ENCODE data around the gene PSORS1C2.
A peak's percentile ranks its signal among the peaks of the same experiment; 100 is the strongest.

Gene PSORS1C2

DNA sequence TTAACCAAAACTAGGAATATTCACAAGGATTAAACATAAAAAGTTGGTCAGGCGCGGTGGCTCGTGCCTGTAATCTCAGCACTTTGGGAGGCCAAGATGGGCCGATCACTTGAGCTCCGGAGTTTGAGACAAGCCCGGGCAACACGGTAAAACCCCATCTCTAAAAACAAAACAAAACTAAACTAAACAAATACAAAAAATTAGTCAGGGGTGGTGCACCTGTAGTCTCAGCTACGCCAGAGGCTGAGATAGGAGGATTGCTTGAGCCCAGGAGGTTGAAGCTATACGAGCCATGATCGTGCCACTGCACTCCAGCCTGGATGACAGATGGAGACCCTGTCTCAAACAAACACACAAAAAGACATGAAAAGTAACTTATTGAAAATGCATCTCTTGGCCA, 3.2 kb downstream of the PSORS1C2 start:
- no peak for DNase-seq

DNA sequence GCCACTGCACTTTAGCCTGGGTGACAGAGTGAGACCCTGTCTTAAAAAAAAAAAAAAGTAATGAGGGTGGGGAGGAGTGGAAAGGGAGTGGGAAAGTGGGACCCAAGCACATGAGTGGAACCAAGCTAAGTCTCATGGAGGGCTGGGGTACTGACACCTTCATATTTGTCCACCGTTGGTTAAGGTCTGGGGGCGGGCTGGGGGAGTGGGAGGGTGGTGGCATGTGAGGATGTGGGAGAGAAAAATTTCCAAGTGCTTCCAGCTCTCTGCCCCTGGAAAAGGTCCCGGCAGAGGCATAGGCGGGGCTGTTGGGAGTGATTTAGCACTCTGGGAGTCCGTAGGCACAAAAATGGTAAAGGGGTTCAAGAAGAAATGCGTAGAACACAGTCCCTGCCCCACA, 6.1 kb downstream of the PSORS1C2 start:
- no peak for DNase-seq

DNA sequence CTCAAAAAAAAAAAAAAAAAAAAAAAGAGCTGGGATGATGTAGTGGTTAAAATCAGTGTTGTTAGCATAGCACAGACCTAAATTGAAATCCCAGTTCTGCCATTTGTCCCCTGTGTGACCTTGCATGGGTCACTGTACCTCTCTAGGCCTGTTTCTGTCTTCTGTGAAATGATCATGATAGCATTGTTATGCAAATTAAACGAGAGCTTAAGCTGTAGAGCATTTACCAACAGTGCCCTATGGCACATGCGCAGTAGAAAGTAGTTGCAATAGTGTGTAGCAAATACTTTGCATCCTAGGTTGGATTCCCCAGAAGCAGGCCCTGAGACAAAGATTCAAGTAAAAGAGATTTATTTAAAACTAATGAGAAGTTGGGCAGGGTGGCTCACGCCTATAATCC, 7.3 kb downstream of the PSORS1C2 start:
- no peak for DNase-seq

GRCh38 chr6:31130751-31131150, 8.1 kb downstream of the PSORS1C2 start:
- no peak for DNase-seq

GRCh38 chr6:31129130-31129529, 9.7 kb downstream of the PSORS1C2 start:
- DNase-seq, result no peak

- DNase-seq, result peak; percentile 8
Measured at GRCh38 chr6:31128093-31128676, 10.7 kb downstream of the PSORS1C2 start.

GRCh38 chr6:31126396-31127175, 12.3 kb downstream of the PSORS1C2 start:
- DNase-seq, result no peak

GRCh38 chr6:31125586-31126363, 13.1 kb downstream of the PSORS1C2 start:
- DNase-seq, result no peak

DNA sequence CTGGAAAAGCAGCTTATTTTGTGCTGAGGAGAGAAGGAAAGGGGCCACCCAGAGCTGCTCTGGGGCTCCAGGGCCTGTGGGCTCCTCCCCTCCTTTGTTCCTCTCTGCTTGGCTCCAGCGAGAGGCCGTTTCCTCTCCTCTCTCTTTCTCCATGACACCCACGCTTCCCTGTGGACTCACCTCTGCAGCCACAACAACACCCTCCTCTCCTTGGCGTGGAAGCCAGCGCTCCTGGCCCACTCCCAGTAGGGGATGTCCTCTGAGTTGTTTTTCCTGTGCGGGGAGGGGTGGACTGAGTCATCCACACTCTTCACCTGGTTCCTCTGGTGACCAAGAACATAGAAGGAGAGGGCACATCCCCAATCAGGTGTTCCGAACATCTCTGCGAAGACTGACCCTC, 13.7 kb downstream of the PSORS1C2 start:
- DNase-seq, result no peak

- DNase-seq, result no peak
Measured at GRCh38 chr6:31122791-31123706, 15.8 kb downstream of the PSORS1C2 start.

- DNase-seq, result no peak
Measured at GRCh38 chr6:31121131-31121790, 17.6 kb downstream of the PSORS1C2 start.

DNA sequence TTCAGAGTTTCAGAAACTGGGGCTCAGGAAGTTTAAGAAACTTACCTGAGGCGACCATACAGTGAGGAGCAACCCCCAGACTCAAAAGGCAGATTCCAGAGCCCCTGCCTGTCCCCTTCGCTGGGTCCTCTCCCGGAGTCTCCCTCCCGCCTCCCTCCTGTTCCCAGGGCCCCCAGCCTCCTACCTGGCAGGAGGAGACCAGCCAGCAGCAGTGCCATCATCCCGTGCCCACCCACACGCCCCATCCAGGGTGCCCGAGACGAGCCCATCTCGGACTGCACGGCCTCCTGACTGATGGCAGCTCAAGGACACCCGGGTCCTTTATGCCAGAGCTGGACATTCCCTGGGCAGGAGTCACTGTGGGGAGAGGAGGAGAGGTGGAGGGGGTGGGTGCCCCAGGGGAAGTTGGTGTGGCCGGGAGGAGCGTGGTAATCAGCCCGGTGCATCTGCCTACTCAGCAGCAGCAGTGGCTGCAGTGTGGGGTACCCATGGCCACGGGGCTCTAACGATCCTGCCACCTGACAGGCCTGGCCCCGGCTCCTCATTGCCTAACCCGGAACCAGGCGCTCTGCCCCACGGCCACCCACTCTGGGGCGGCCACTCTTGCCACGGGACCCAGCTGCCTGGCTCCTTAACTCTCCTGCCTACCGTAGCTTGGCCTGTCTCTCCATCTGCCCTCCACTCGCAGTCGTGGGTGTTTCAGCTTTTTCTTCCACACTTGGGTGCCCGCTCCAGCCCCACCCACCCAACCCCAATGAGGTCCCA, 18.5 kb downstream of the PSORS1C2 start, which contains the start of gene CDSN:
Gene CDSN (minus strand): TSS at position 296 of the 765 bp plus-strand sequence. CDS start 27 bp downstream, at position 269.
- no peak for DNase-seq

GRCh38 chr6:31118178-31118577, 20.7 kb downstream of the PSORS1C2 start:
- DNase-seq, result no peak

GRCh38 chr6:31116661-31117385, 22.0 kb downstream of the PSORS1C2 start:
- DNase-seq, result no peak

GRCh38 chr6:31115941-31116560, 22.8 kb downstream of the PSORS1C2 start:
- DNase-seq, result no peak

DNA sequence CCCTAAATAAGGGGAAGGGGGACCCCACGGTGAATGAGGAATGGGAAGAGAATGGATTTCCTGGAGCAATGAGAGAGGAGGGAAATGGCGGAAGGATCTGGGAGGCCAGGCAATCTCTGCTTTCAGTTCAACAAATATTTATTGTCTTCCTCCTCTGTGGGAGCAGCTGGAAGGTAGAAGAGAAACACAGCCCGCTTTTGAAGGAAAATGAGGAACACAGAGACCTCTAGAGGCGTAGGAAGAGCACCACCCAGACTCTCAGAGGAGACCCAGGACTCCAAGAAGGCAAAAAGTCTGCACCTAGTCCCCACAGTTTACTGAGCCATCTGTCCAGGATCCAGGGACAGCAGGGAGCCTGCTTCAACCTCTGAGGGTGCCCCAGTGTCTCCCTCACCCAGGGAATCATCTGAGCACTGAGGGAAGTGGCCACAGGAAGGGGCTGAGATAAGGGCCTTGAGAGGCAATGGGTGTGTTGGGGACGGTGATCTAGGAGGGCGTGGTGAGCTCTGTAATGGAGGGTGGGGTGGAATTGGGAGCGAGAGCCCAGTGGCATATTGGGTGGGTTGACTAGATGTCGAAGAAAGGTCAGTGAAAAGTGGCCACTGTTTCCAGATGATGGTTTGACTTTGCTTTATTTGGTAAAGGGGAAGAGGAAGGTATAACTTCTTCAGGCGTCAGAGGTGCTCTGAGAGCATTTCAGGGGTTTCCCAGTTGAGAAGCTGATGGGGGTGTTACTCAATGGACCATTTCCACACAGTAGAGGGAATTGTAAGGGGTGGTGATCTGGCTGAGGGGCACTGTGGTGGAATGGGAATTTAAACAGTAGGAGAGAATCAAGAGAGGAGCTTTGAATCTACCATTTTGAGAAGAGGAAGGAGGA, 23.7 kb downstream of the PSORS1C2 start:
- DNase-seq, result no peak

DNA sequence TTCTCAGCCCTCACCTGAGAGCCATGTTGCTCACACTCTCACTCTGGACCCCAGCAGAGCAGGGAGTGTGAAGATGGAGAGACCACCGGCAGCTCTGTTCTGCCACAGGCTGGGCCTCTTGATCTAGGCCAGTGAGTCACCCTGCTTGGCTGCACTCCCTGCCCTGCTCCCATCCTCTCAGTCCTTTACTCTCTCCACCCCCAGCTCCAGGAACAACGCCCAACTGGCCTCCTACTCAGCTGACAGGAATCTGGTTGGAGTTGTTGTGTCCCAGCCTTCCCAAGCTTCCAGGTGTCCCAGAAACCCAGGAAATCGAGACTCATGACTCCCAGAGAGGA, 24.4 kb downstream of the PSORS1C2 start, which contains the start of gene PSORS1C1:
Gene PSORS1C1 (plus strand): TSS at position 260 of the 338 bp plus-strand sequence. CDS start 14,833 bp downstream, outside the sequence.
- DNase-seq, result no peak

DNA sequence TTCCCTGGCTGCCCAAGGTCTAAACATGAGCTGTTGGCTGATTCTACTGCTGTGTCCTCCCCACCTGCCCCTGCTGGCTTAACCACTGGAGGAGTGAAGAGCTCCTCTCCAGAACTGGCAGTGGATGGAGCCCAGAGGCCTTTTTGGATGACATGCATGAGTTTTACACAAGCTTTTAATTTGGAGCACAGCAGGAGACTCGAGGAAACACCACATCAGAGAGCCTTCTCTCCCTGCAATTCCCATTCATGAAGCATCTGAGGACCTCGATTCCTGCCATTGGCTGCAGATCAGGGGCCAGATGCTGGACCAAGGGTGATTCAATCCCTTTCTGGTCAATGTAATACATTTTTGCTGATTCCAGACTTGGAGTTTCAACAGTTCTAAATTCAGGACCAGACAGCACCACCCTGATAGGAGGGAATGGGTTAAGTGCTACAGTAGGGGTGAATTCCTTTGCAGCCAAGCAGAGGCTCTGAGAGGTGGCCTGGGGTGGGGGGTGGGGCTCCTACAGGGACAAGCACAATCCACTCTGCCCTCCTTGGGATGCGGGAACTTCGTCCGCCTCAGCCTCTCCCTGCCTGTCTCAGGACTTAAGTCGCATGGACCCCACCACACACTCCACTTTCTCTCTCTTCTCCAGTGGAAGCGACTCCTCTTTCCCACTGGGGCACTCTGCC, 24.9 kb downstream of the PSORS1C2 start:
- no peak for DNase-seq

Data from DMS79 treated with DMSO at 0.1 percent for 48 hours (cell line).